Breast epithelium (tissue), 4 donors: ENCODE results near the gene CCDC33. TPM values are rescaled to one million over a fixed set of nuclear protein-coding genes. Genes with fewer than 3 reads are reported as not detected.

Experiments
- DNase-seq, 2 donors: peaks; one replicate each; pipeline ENCODE4 v3.0.0-alpha.2; 2019; ENCODE audit warnings: low spot score in 2 of 2
- H3K27ac ChIP-seq, 2 donors: fragments of 200-600 bp; sonication (generic) in 1 of 2; one replicate each; pipeline ENCODE4 v1.5.1; 2016 to 2019; ENCODE audit warnings: mild to moderate bottlenecking in 1 of 2
- H3K27me3 ChIP-seq, 2 donors: fragments of 200-600 bp; sonication (generic) in 1 of 2; one replicate each; pipeline versions ENCODE4 v1.5.1 to v1.6.0; 2017 to 2019; ENCODE audit warnings: control low read depth in 1 of 2, mild to moderate bottlenecking in 1 of 2
- H3K36me3 ChIP-seq: fragments of 200-600 bp; one replicate; pipeline ENCODE4 v1.5.1; 2019
- H3K4me1 ChIP-seq, 2 donors: fragments of 200-600 bp; sonication (generic); one replicate each; pipeline ENCODE4 v1.5.1; 2016 to 2019; ENCODE audit warnings: control low read depth in 1 of 2
- H3K4me3 ChIP-seq, 3 donors: fragments of 200-600 bp; sonication (generic); 1 replicate in 2 of 3; 2 replicates in 1 of 3; pipeline ENCODE4 v1.5.1; 2016 to 2019; ENCODE audit warnings: mild to moderate bottlenecking in 3 of 3, moderate library complexity in 2 of 3
- H3K9me3 ChIP-seq, 2 donors: fragments of 200-600 bp; sonication (generic) in 1 of 2; one replicate each; pipeline ENCODE4 v1.5.1; 2016 to 2019; ENCODE audit warnings: control low read depth in 1 of 2
- POLR2A ChIP-seq: fragments of 450-650 bp; IDR thresholded peaks from one replicate; pipeline ENCODE4 v1.6.1; 2016; ENCODE audit warnings: antibody characterized with exemption, mild to moderate bottlenecking, moderate library complexity
- POLR2AphosphoS5 ChIP-seq, 3 donors: sonication (generic); formaldehyde crosslinking; IDR thresholded peaks; one replicate each; pipeline ENCODE4 v1.6.1; 2017; ENCODE audit warnings: antibody characterized with exemption in 3 of 3
- intact Hi-C: fragments of 100-400 bp; cut with DNase I; formaldehyde crosslinking; loops from one replicate; pipeline ENCODE4 v1.15.1; 2023; ENCODE audit warnings: low total_unique reads
- total RNA-seq, 3 donors: library from RNA; depleted of rRNA; stranded (reverse); fragments of >200 nt; gene quantifications; one replicate each; pipeline ENCODE4 v1.1.0, GENCODE V29; 2016
- TF ChIP-seq, protein P1 (sequence below), 3 donors: fragments of 450-650 bp; IDR thresholded peaks; one replicate each; pipeline ENCODE4 v1.5.1; 2016 to 2017; ENCODE audit warnings: antibody characterized with exemption in 3 of 3, mild to moderate bottlenecking in 3 of 3, moderate library complexity in 3 of 3

CCDC33 gene
- under 1 TPM in 1 of 3 donors, not detected in 2; 0.33 TPM for total RNA-seq

- intact Hi-C loops: no loop called here
- Histone ChIP-seq H3K9me3 (no peaks in the 10 kb centered on the region), H3K4me1 (peaks cover 0 to 8% of the 10 kb centered on the region in 2 donors), H3K27ac (no peak within 1 kb of the TSS), H3K27me3 (no peaks in the 10 kb centered on the region), H3K36me3 (no peaks in the 10 kb centered on the region), H3K4me3 (no peak within 1 kb of the TSS)
- TF ChIP-seq, protein P1, sequence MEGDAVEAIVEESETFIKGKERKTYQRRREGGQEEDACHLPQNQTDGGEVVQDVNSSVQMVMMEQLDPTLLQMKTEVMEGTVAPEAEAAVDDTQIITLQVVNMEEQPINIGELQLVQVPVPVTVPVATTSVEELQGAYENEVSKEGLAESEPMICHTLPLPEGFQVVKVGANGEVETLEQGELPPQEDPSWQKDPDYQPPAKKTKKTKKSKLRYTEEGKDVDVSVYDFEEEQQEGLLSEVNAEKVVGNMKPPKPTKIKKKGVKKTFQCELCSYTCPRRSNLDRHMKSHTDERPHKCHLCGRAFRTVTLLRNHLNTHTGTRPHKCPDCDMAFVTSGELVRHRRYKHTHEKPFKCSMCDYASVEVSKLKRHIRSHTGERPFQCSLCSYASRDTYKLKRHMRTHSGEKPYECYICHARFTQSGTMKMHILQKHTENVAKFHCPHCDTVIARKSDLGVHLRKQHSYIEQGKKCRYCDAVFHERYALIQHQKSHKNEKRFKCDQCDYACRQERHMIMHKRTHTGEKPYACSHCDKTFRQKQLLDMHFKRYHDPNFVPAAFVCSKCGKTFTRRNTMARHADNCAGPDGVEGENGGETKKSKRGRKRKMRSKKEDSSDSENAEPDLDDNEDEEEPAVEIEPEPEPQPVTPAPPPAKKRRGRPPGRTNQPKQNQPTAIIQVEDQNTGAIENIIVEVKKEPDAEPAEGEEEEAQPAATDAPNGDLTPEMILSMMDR (IDR thresholded peaks at IDR 0.05): no peak
- TF ChIP-seq POLR2A (no peak), POLR2AphosphoS5 (IDR thresholded peaks at IDR 0.05) (no peak)
- peak in 1 of 2 donors; percentile 20 for DNase-seq
Measured at GRCh38 chr15:74235962-74236361, at the start of gene CCDC33. TSS of gene CCDC33 (plus strand) at chr15:74236326. CDS start at chr15:74236720, 394 bp downstream.

GRCh38 chr15:74188216-74188615 is 47.9 kb upstream of the CCDC33 start:
- intact Hi-C loops: no loop called here
- no peaks in the 10 kb centered on the region for H3K36me3 ChIP-seq
- no peaks in the 10 kb centered on the region for H3K27me3 ChIP-seq
- no peak for TF ChIP-seq POLR2A
- TF ChIP-seq, protein P1 (IDR thresholded peaks at IDR 0.05): no peak
- TF ChIP-seq POLR2AphosphoS5 (IDR thresholded peaks at IDR 0.05): no peak
- H3K27ac ChIP-seq: no peak overlapping the region
- no peak overlapping the region for H3K4me3 ChIP-seq
- no peak for DNase-seq
- no peaks in the 10 kb centered on the region for H3K4me1 ChIP-seq
- no peaks in the 10 kb centered on the region for H3K9me3 ChIP-seq

DNA sequence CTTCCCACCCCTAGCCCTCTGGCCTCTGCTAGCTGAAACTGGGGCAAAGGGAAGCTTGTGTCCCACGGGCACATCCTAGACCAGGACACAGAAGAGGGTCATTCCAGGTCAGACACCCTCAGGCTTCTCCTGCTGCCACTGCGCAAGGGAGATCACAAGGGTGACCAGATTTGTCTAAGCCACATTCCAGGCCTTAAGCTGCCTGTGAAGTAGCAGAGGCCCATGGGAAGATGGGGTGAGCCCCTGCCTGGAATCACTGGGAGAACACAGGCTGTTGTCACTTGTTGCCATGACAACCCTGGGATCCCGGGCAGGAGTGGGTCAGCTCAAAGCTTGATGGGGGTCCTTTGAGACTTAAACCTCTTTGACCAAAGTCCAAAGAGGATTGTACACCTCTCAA is 44.3 kb upstream of the CCDC33 start:
- no peaks in the 10 kb centered on the region for H3K9me3 ChIP-seq
- no peaks in the 10 kb centered on the region for H3K36me3 ChIP-seq
- no peak for TF ChIP-seq POLR2A
- no peak for TF ChIP-seq POLR2AphosphoS5 (IDR thresholded peaks at IDR 0.05)
- TF ChIP-seq, protein P1 (IDR thresholded peaks at IDR 0.05): no peak
- H3K27ac ChIP-seq: no peak overlapping the region
- H3K27me3 ChIP-seq: no peaks in the 10 kb centered on the region
- no peak overlapping the region for H3K4me3 ChIP-seq
- peaks cover 0 to 5% of the 10 kb centered on the region in 2 donors for H3K4me1 ChIP-seq
- no peak for DNase-seq
- intact Hi-C loops: no loop called here

DNA sequence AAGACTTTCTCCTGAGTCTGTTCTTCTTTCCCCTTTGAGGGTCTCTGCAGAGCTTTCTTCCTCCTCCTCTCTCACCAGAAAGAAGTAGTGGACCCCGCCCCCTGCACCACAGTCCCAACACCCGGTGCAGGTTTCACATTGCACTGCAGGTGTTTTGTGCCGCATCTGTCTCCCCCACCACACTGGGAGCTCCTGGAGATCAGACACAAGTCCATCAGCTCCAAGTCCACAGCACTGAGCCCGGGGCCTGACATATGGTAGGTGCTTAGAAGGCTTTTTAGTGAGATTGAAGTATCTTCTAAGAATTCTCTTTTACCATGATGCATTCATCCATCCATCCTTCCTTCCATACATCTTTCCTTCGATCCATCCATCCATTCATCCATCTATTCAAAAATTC is 43.4 kb upstream of the CCDC33 start:
- H3K27me3 ChIP-seq: no peaks in the 10 kb centered on the region
- no peaks in the 10 kb centered on the region for H3K36me3 ChIP-seq
- intact Hi-C loops: no loop called here
- no peak for TF ChIP-seq POLR2AphosphoS5 (IDR thresholded peaks at IDR 0.05)
- TF ChIP-seq, protein P1 (IDR thresholded peaks at IDR 0.05): no peak
- TF ChIP-seq POLR2A: no peak
- no peak for DNase-seq
- no peaks in the 10 kb centered on the region for H3K9me3 ChIP-seq
- H3K4me3 ChIP-seq: no peak overlapping the region
- peaks cover 0 to 5% of the 10 kb centered on the region in 2 donors for H3K4me1 ChIP-seq
- H3K27ac ChIP-seq: no peak overlapping the region

- TF ChIP-seq POLR2AphosphoS5 (IDR thresholded peaks at IDR 0.05): no peak
- no peaks in the 10 kb centered on the region for H3K27me3 ChIP-seq
- intact Hi-C loops: no loop called here
- no peak for DNase-seq
- no peak overlapping the region for H3K27ac ChIP-seq
- H3K4me1 ChIP-seq: peaks cover 0 to 5% of the 10 kb centered on the region in 2 donors
- H3K36me3 ChIP-seq: no peaks in the 10 kb centered on the region
- H3K9me3 ChIP-seq: no peaks in the 10 kb centered on the region
- H3K4me3 ChIP-seq: no peak overlapping the region
Measured at GRCh38 chr15:74193299-74193718, 42.8 kb upstream of the CCDC33 start.

GRCh38 chr15:74193905-74194304 is 42.2 kb upstream of the CCDC33 start:
- no peak for TF ChIP-seq POLR2AphosphoS5 (IDR thresholded peaks at IDR 0.05)
- no peak for TF ChIP-seq POLR2A
- TF ChIP-seq, protein P1 (IDR thresholded peaks at IDR 0.05): no peak
- no peaks in the 10 kb centered on the region for H3K9me3 ChIP-seq
- no peak overlapping the region for H3K27ac ChIP-seq
- no peak overlapping the region for H3K4me3 ChIP-seq
- intact Hi-C loops: no loop called here
- H3K36me3 ChIP-seq: no peaks in the 10 kb centered on the region
- peaks cover 0 to 5% of the 10 kb centered on the region in 2 donors for H3K4me1 ChIP-seq
- DNase-seq: no peak
- no peaks in the 10 kb centered on the region for H3K27me3 ChIP-seq
